Natural killer cell (primary cell): ENCODE results near the gene DIO1. TPM values are rescaled to one million over a fixed set of nuclear protein-coding genes. Genes with fewer than 3 reads are reported as not detected.
A peak's percentile ranks its signal among the peaks of the same experiment; 100 is the strongest.

Experiments
- ATAC-seq, 3 donors: fragments of 150-1000 bp in 2 of 3; fragments of 200-7000 bp in 1 of 3; cut with Tn5 transposase; 1 replicate in 1 of 3; 2 replicates in 2 of 3; pipeline ENCODE4 v1.10.0; 2021; ENCODE audit warnings: mild to moderate bottlenecking in 2 of 3, moderate library complexity in 2 of 3
- DNase-seq, 2 donors: peaks; one replicate each; pipeline versions ENCODE4 v3.0.0 to v3.0.0-alpha.2; 2013 to 2021; ENCODE audit warnings: mixed read lengths in 1 of 2
- H3K27ac ChIP-seq: one replicate; pipeline ENCODE4 v1.5.1; 2013; ENCODE audit warnings: mild to moderate bottlenecking, low read length
- H3K27me3 ChIP-seq: one replicate; pipeline ENCODE4 v1.6.1; 2013; ENCODE audit warnings: low read length; ENCODE audit not compliant: control insufficient read depth, insufficient read depth
- H3K36me3 ChIP-seq: one replicate; pipeline ENCODE4 v1.6.1; 2013; ENCODE audit warnings: low read length; ENCODE audit not compliant: control insufficient read depth, insufficient read depth
- H3K4me1 ChIP-seq: one replicate; pipeline ENCODE4 v1.6.1; 2013; ENCODE audit warnings: low read length; ENCODE audit not compliant: control insufficient read depth, insufficient read depth
- H3K4me3 ChIP-seq: one replicate; pipeline ENCODE4 v1.5.1; 2013; ENCODE audit warnings: low read length
- H3K9me3 ChIP-seq: one replicate; pipeline ENCODE4 v1.6.1; 2013; ENCODE audit warnings: low read length; ENCODE audit not compliant: control insufficient read depth, insufficient read depth
- H3K27ac Mint-ChIP-seq, 2 donors: one replicate each; pipeline ENCODE4 v1.8.0; 2022; ENCODE audit warnings: mild to moderate bottlenecking in 2 of 2, mixed read lengths in 2 of 2, moderate library complexity in 1 of 2
- H3K27me3 Mint-ChIP-seq, 2 donors: one replicate each; pipeline ENCODE4 v1.8.0; 2022; ENCODE audit warnings: low read depth in 2 of 2, mixed read lengths in 2 of 2
- H3K36me3 Mint-ChIP-seq: one replicate; pipeline ENCODE4 v1.8.0; 2022; ENCODE audit warnings: mixed read lengths
- H3K4me1 Mint-ChIP-seq, 2 donors: one replicate each; pipeline ENCODE4 v1.8.0; 2022; ENCODE audit warnings: mixed read lengths in 2 of 2
- H3K4me3 Mint-ChIP-seq: one replicate; pipeline ENCODE4 v1.8.0; 2022; ENCODE audit warnings: mild to moderate bottlenecking, moderate library complexity, mixed read lengths
- H3K9me3 Mint-ChIP-seq, 2 donors: one replicate each; pipeline ENCODE4 v1.8.0; 2022; ENCODE audit warnings: mixed read lengths in 2 of 2
- WGBS: methylation state at CpG from one replicate; pipeline ENCODE4 v1.1.7; 2013; ENCODE audit warnings: missing lambda C conversion rate; ENCODE audit not compliant: insufficient coverage; 5-methylcytosine and 5-hydroxymethylcytosine counted together
- intact Hi-C: fragments of 100-400 bp; cut with micrococcal nuclease; formaldehyde crosslinking; loops from one replicate; pipeline ENCODE4 v1.14.2; 2022
- total RNA-seq, 4 donors: library from RNA; stranded (reverse); fragments of 120-200 nt in 1 of 4; gene quantifications; one replicate each; pipeline versions ENCODE4 v1.2.3 to v1.2.4, GENCODE V29; 2013 to 2022
- TF ChIP-seq, protein P1 (sequence below): fragments of 200-600 bp; IDR thresholded peaks from one replicate; pipeline ENCODE4 v1.8.0; 2022; ENCODE audit warnings: antibody characterized with exemption

Gene DIO1
- total RNA-seq, result not detected
- not detected for total RNA-seq (2013)

- H3K27ac ChIP-seq, result no peak within 1 kb of the TSS
- no peak for DNase-seq
- no peak for ATAC-seq
- intact Hi-C loops, result no loop called here
- WGBS, result 81% methylated on average over 14 of the region's 14 CpGs
- no peaks in the 10 kb centered on the region for H3K9me3 ChIP-seq
- Mint-ChIP-seq H3K36me3 (no peaks in the 10 kb centered on the region), H3K27me3 (peaks cover 0 to 8% of the 10 kb centered on the region in 2 donors), H3K9me3 (no peaks in the 10 kb centered on the region), H3K27ac (peak within 1 kb of the TSS in 1 of 2 donors; percentile 69), H3K4me1 (peaks cover 16 to 20% of the 10 kb centered on the region in 2 donors), H3K4me3 (no peak within 1 kb of the TSS)
- no peak within 1 kb of the TSS for H3K4me3 ChIP-seq
- H3K27me3 ChIP-seq, result no peaks in the 10 kb centered on the region
- peaks cover 11% of the 10 kb centered on the region for H3K4me1 ChIP-seq
- no peaks in the 10 kb centered on the region for H3K36me3 ChIP-seq
- TF ChIP-seq, protein P1, sequence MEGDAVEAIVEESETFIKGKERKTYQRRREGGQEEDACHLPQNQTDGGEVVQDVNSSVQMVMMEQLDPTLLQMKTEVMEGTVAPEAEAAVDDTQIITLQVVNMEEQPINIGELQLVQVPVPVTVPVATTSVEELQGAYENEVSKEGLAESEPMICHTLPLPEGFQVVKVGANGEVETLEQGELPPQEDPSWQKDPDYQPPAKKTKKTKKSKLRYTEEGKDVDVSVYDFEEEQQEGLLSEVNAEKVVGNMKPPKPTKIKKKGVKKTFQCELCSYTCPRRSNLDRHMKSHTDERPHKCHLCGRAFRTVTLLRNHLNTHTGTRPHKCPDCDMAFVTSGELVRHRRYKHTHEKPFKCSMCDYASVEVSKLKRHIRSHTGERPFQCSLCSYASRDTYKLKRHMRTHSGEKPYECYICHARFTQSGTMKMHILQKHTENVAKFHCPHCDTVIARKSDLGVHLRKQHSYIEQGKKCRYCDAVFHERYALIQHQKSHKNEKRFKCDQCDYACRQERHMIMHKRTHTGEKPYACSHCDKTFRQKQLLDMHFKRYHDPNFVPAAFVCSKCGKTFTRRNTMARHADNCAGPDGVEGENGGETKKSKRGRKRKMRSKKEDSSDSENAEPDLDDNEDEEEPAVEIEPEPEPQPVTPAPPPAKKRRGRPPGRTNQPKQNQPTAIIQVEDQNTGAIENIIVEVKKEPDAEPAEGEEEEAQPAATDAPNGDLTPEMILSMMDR, result no peak
These were observed at the start of gene DIO1 for GRCh38 chr1:53893999-53894636. Gene DIO1 (plus strand): TSS chr1:53894187. CDS start chr1:53894211, 24 bp downstream.

DNA sequence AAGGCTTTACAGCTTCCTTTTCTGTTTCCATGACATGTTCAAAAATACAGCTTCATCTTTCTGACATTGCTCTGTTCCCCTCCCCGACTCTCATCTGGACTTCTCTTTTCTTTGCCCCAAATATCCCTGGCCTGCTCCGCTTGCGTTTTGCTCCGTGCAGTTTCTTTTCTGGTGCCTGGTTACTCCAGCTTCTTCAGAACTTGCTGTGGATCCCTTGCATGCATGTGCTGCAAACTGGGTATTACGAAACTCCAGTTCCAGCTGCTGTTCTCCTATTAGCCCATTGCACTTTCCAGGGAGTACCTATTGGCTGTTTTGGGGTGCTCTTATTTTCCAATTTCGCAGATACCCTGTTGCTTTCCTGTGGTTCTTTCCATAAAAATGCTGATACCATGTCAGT, 46.0 kb upstream of the DIO1 start:
- Mint-ChIP-seq H3K27me3 (peaks cover 5 to 7% of the 10 kb centered on the region in 2 donors), H3K9me3 (no peaks in the 10 kb centered on the region), H3K4me1 (no peaks in the 10 kb centered on the region), H3K36me3 (peaks cover 17% of the 10 kb centered on the region), H3K27ac (no peak overlapping the region), H3K4me3 (no peak overlapping the region)
- 88% methylated on average over 6 of the region's 6 CpGs for WGBS
- Histone ChIP-seq H3K27me3 (no peaks in the 10 kb centered on the region), H3K9me3 (no peaks in the 10 kb centered on the region), H3K4me1 (no peaks in the 10 kb centered on the region), H3K27ac (no peak overlapping the region), H3K4me3 (no peak overlapping the region), H3K36me3 (peaks cover 13% of the 10 kb centered on the region)
- TF ChIP-seq, protein P1, result no peak
- intact Hi-C loops, result no loop called here
- DNase-seq (no peak), ATAC-seq (no peak)

GRCh38 chr1:53850082-53850673, 43.8 kb upstream of the DIO1 start:
- TF ChIP-seq, protein P1, result no peak
- 95% methylated on average over 7 of the region's 7 CpGs for WGBS
- ATAC-seq (no peak), DNase-seq (no peak)
- Mint-ChIP-seq H3K4me3 (no peak overlapping the region), H3K9me3 (no peaks in the 10 kb centered on the region), H3K4me1 (no peaks in the 10 kb centered on the region), H3K36me3 (peaks cover 18% of the 10 kb centered on the region), H3K27ac (no peak overlapping the region), H3K27me3 (peaks cover 0 to 4% of the 10 kb centered on the region in 2 donors)
- no peaks in the 10 kb centered on the region for H3K4me1 ChIP-seq
- no peaks in the 10 kb centered on the region for H3K27me3 ChIP-seq
- H3K4me3 ChIP-seq, result no peak overlapping the region
- H3K27ac ChIP-seq, result no peak overlapping the region
- H3K36me3 ChIP-seq, result peaks cover 26% of the 10 kb centered on the region
- intact Hi-C loops, result no loop called here
- H3K9me3 ChIP-seq, result no peaks in the 10 kb centered on the region
